Measurements from ENCODE around the gene PAK5. TPM values are rescaled to one million over a fixed set of nuclear protein-coding genes. Genes with fewer than 3 reads are reported as not detected.

PAK5 gene
- total and polyA plus RNA-seq, 9 of the 15 experiments (the other 6 are each of a cell fraction or from before 2014, with no cell fraction given): not detected

- no peak for TF ChIP-seq HMGXB4 (CRISPR knock-in tag; IDR thresholded peaks at IDR 0.05)
- TF ChIP-seq ADNP (tag; IDR thresholded peaks at IDR 0.05): no peak
- TF ChIP-seq TARDBP (IDR thresholded peaks at IDR 0.05): no peak
- TF ChIP-seq ZKSCAN3 (CRISPR knock-in tag; IDR thresholded peaks at IDR 0.05): no peak
- TF ChIP-seq DPF2 (IDR thresholded peaks at IDR 0.05): no peak
- no peak for TF ChIP-seq TCF3 (CRISPR knock-in tag; IDR thresholded peaks at IDR 0.05)
- no peak for TF ChIP-seq CBFB (CRISPR knock-in tag; IDR thresholded peaks at IDR 0.05)
- no peak for TF ChIP-seq SNRNP70 (optimal IDR thresholded peaks at IDR 0.05; ENCODE audit: low read depth, low read length)
- TF ChIP-seq ILK (tag; IDR thresholded peaks at IDR 0.05; ENCODE audit: borderline replicate concordance, low read depth): no peak
Measured at GRCh38 chr20:9508240-9508661, 330.6 kb downstream of the PAK5 start (continued).

- in situ Hi-C loops (cut with MboI) (no loop called here), intact Hi-C loops (cut with micrococcal nuclease) (no loop called here)
- FAIRE-seq: no peak
- Histone ChIP-seq H3K4me2 (ENCODE audit: insufficient read depth, low read length) (no peak overlapping the region), H3K4me1 (replicated peaks in 1 of 2; ENCODE audit: control insufficient read depth in 2 of 2, insufficient read depth in 2 of 2, low read length in 2 of 2) (no peaks in the 10 kb centered on the region), H3K36me3 (ENCODE audit: control insufficient read depth, insufficient read depth, low read length) (no peaks in the 10 kb centered on the region), H3K9me3 (replicated peaks; ENCODE audit: control insufficient read depth, insufficient read depth, low read depth, low read length) (no peaks in the 10 kb centered on the region), H3K4me3 (no peak overlapping the region), H3K9ac (ENCODE audit: insufficient read depth in 1 of 2, low read depth in 2 of 2, low read length in 2 of 2) (no peak overlapping the region), H3K27me3 (ENCODE audit: control insufficient read depth in 2 of 2, insufficient read depth in 2 of 2, low read length in 2 of 2) (peaks cover 0 to 18% of the 10 kb centered on the region in 2 experiments; a peak in 2 of 5 replicates), H4K20me1 (replicated peaks; ENCODE audit: control insufficient read depth, insufficient read depth, low read length) (no peaks in the 10 kb centered on the region), H2AFZ (ENCODE audit: low read depth, low read length) (no peak overlapping the region), H3K9me1 (ENCODE audit: control insufficient read depth, insufficient read depth, low read length) (no peaks in the 10 kb centered on the region), H3K79me2 (ENCODE audit: control insufficient read depth, insufficient read depth, low read length) (no peaks in the 10 kb centered on the region), H3K27ac (ENCODE audit: extremely low read depth, low read depth, low read length) (no peak overlapping the region)
- under 1% methylated on average over 33 of the region's 37 CpGs for WGBS (ENCODE audit: insufficient coverage, low coverage, missing lambda C conversion rate)
- POLR2A ChIA-PET: no interaction called here
- CTCF ChIA-PET (ENCODE audit: low intra/inter-chr PET ratio): no interaction called here
- no peak for ATAC-seq
- no TSS peak for BruUV-seq (replicated peaks)
- TF ChIP-seq ASH1L (IDR thresholded peaks at IDR 0.05; ENCODE audit: borderline replicate concordance, low read depth, partially characterized antibody) (no peak), ZNF592 (IDR thresholded peaks at IDR 0.05) (no peak)
- DNase-seq (ENCODE audit: extremely low read depth in 1 of 4, low spot score in 3 of 4): no peak
Measured at GRCh38 chr20:9507544-9508239, 331.2 kb downstream of the PAK5 start.
